Calu3 (cell line): Measurements from ENCODE around the gene XRCC4. TPM values are rescaled to one million over a fixed set of nuclear protein-coding genes. Genes with fewer than 3 reads are reported as not detected.

Experiments used
- BruUV-seq: library from RNA; stranded (reverse); fragments of 400-500 nt; replicated peaks from 2 replicates; lab custom pipeline; 2021; lab: Mats Ljungman, UMichigan
- CTCF ChIA-PET: fragments of 300-600 bp; sonication (Branson Sonifier 250); formaldehyde crosslinking; loops from one replicate; lab custom pipeline; 2022; ENCODE audit warnings: antibody characterized with exemption; lab: Charles Lee
- DNase-seq: peaks from one replicate; pipeline ENCODE4 v3.0.0; 2022
- H3K27ac Mint-ChIP-seq: one replicate; pipeline ENCODE4 v1.8.0; 2022; ENCODE audit warnings: mixed read lengths; ENCODE audit not compliant: unreplicated experiment
- H3K27me3 Mint-ChIP-seq: one replicate; pipeline ENCODE4 v1.8.0; 2022; ENCODE audit warnings: mixed read lengths; ENCODE audit not compliant: unreplicated experiment
- H3K36me3 Mint-ChIP-seq: one replicate; pipeline ENCODE4 v1.8.0; 2022; ENCODE audit warnings: mild to moderate bottlenecking, moderate library complexity, mixed read lengths; ENCODE audit not compliant: insufficient read depth, unreplicated experiment
- H3K4me1 Mint-ChIP-seq: one replicate; pipeline ENCODE4 v1.8.0; 2022; ENCODE audit warnings: mild to moderate bottlenecking, low read depth, mixed read lengths; ENCODE audit not compliant: unreplicated experiment
- H3K4me3 Mint-ChIP-seq: one replicate; pipeline ENCODE4 v1.8.0; 2022; ENCODE audit warnings: mild to moderate bottlenecking, low read depth, moderate library complexity, mixed read lengths; ENCODE audit not compliant: unreplicated experiment
- H3K9me3 Mint-ChIP-seq: one replicate; pipeline ENCODE4 v1.8.0; 2022; ENCODE audit warnings: low read depth, mixed read lengths; ENCODE audit not compliant: unreplicated experiment
- CTCF ChIP-seq: fragments of 200-600 bp; IDR thresholded peaks from one replicate; pipeline ENCODE4 v1.8.0; 2022; ENCODE audit warnings: antibody characterized with exemption; ENCODE audit not compliant: unreplicated experiment
- intact Hi-C: fragments of 100-400 bp; cut with micrococcal nuclease; formaldehyde crosslinking; loops from one replicate; pipeline ENCODE4 v1.10.0; 2022; ENCODE audit not compliant: unreplicated experiment
- total RNA-seq: library from RNA; stranded (reverse); gene quantifications from 2 replicates; pipeline ENCODE4 v1.2.3, GENCODE V29; 2022

Gene XRCC4
- total RNA-seq, 1 experiment from 2014 or later = 25.5 TPM

GRCh38 chr5:83362526-83362925 lies 285.2 kb downstream of the XRCC4 start:
- no peak for DNase-seq
- H3K36me3 Mint-ChIP-seq = no peaks in the 10 kb centered on the region
- H3K9me3 Mint-ChIP-seq = no peaks in the 10 kb centered on the region
- no peak overlapping the region for H3K4me3 Mint-ChIP-seq
- intact Hi-C loops = no loop called here
- H3K27ac Mint-ChIP-seq = no peak overlapping the region
- no TSS peak for BruUV-seq
- peaks cover 9% of the 10 kb centered on the region for H3K4me1 Mint-ChIP-seq
- no peak for TF ChIP-seq CTCF
- CTCF ChIA-PET = no interaction called here
- no peaks in the 10 kb centered on the region for H3K27me3 Mint-ChIP-seq

GRCh38 chr5:83363111-83363885 lies 286.0 kb downstream of the XRCC4 start:
- Mint-ChIP-seq H3K9me3 (no peaks in the 10 kb centered on the region), H3K27ac (no peak overlapping the region), H3K36me3 (no peaks in the 10 kb centered on the region), H3K4me3 (no peak overlapping the region), H3K4me1 (peaks cover 9% of the 10 kb centered on the region), H3K27me3 (no peaks in the 10 kb centered on the region)
- DNase-seq = no peak
- TF ChIP-seq CTCF = no peak
- no TSS peak for BruUV-seq
- CTCF ChIA-PET = no interaction called here
- intact Hi-C loops = no loop called here

GRCh38 chr5:83363886-83364275 lies 286.5 kb downstream of the XRCC4 start:
- TF ChIP-seq CTCF = no peak
- intact Hi-C loops = no loop called here
- BruUV-seq = no TSS peak

GRCh38 chr5:83364312-83365299 lies 287.3 kb downstream of the XRCC4 start:
- no TSS peak for BruUV-seq
- intact Hi-C loops = no loop called here
- Mint-ChIP-seq H3K4me1 (peaks cover 9% of the 10 kb centered on the region), H3K27me3 (no peaks in the 10 kb centered on the region), H3K36me3 (no peaks in the 10 kb centered on the region), H3K27ac (no peak overlapping the region), H3K4me3 (no peak overlapping the region), H3K9me3 (no peaks in the 10 kb centered on the region)
- CTCF ChIA-PET = no interaction called here
- TF ChIP-seq CTCF = no peak
- DNase-seq = no peak

More at GRCh38 chr5:83363886-83364275, 286.5 kb downstream of the XRCC4 start:
- H3K27me3 Mint-ChIP-seq = no peaks in the 10 kb centered on the region
- DNase-seq = no peak
- peaks cover 9% of the 10 kb centered on the region for H3K4me1 Mint-ChIP-seq
- no peaks in the 10 kb centered on the region for H3K36me3 Mint-ChIP-seq
- CTCF ChIA-PET = no interaction called here
- no peak overlapping the region for H3K27ac Mint-ChIP-seq
- H3K9me3 Mint-ChIP-seq = no peaks in the 10 kb centered on the region
- H3K4me3 Mint-ChIP-seq = no peak overlapping the region
